Activated T-cell treated with anti-CD3 and anti-CD28 coated beads, Interleukin-2, amount 50 U/mL, for 72 hours (primary cell): Measurements from ENCODE around the gene BMPR1B. TPM values are rescaled to one million over a fixed set of nuclear protein-coding genes. Genes with fewer than 3 reads are reported as not detected.

Experiments used
- ATAC-seq, 2 donors: fragments of 150-1000 bp; cut with Tn5 transposase; replicated peaks in 1 of 2; 2 replicates each; pipeline ENCODE4 v1.10.0; 2021; ENCODE audit warnings: moderate library complexity in 2 of 2, mild to moderate bottlenecking in 1 of 2
- DNase-seq, 2 donors: peaks; one replicate each; pipeline ENCODE4 v3.0.0; 2021 to 2022; ENCODE audit warnings: mixed read lengths in 1 of 2
- H3K27ac Mint-ChIP-seq: one replicate; pipeline ENCODE4 v1.8.0; 2022; ENCODE audit warnings: mild to moderate bottlenecking, moderate library complexity, mixed read lengths
- H3K27me3 Mint-ChIP-seq: one replicate; pipeline ENCODE4 v1.8.0; 2022; ENCODE audit warnings: low read depth, mixed read lengths
- H3K36me3 Mint-ChIP-seq, 2 donors: one replicate each; pipeline ENCODE4 v1.8.0; 2022; ENCODE audit warnings: mixed read lengths in 2 of 2, mild to moderate bottlenecking in 1 of 2; ENCODE audit not compliant: insufficient read depth in 2 of 2
- H3K4me1 Mint-ChIP-seq: one replicate; pipeline ENCODE4 v1.8.0; 2022; ENCODE audit warnings: low read depth, mixed read lengths
- H3K4me3 Mint-ChIP-seq, 2 donors: one replicate each; pipeline ENCODE4 v1.8.0; 2022; ENCODE audit warnings: mild to moderate bottlenecking in 2 of 2, mixed read lengths in 2 of 2, moderate library complexity in 2 of 2
- H3K9me3 Mint-ChIP-seq, 2 donors: one replicate each; pipeline ENCODE4 v1.8.0; 2022; ENCODE audit warnings: mixed read lengths in 2 of 2
- total RNA-seq, 2 donors: library from RNA; stranded (reverse); gene quantifications; one replicate each; pipeline ENCODE4 v1.2.3, GENCODE V29; 2022

The BMPR1B gene
- total RNA-seq, 2 donors from 2014 or later = not detected

- Mint-ChIP-seq H3K4me1 (peaks cover 17% of the 10 kb centered on the region), H3K27me3 (no peaks in the 10 kb centered on the region), H3K27ac (no peak overlapping the region), H3K36me3 (peaks cover 0 to 7% of the 10 kb centered on the region in 2 donors), H3K4me3 (no peak overlapping the region), H3K9me3 (peaks cover 0 to 4% of the 10 kb centered on the region in 2 donors)
- no peak for ATAC-seq
- no peak for DNase-seq
Observed at GRCh38 chr4:95180531-95181242, 422.9 kb downstream of the BMPR1B start.

- peak; percentile 80 to 81 for ATAC-seq
- peak overlapping the region in 1 of 2 donors; percentile 18 for H3K4me3 Mint-ChIP-seq
- H3K36me3 Mint-ChIP-seq = peaks cover 0 to 7% of the 10 kb centered on the region in 2 donors
- DNase-seq = peak; percentile 10 to 37
- no peak overlapping the region for H3K27ac Mint-ChIP-seq
- peaks cover 17% of the 10 kb centered on the region for H3K4me1 Mint-ChIP-seq
- no peaks in the 10 kb centered on the region for H3K27me3 Mint-ChIP-seq
- H3K9me3 Mint-ChIP-seq = peaks cover 0 to 4% of the 10 kb centered on the region in 2 donors
Observed at GRCh38 chr4:95181243-95181995, 423.7 kb downstream of the BMPR1B start.

GRCh38 chr4:95181996-95182306 is 424.2 kb downstream of the BMPR1B start:
- no peak for ATAC-seq
- Mint-ChIP-seq H3K4me1 (peaks cover 17% of the 10 kb centered on the region), H3K4me3 (no peak overlapping the region), H3K27ac (no peak overlapping the region), H3K27me3 (no peaks in the 10 kb centered on the region), H3K9me3 (peaks cover 0 to 4% of the 10 kb centered on the region in 2 donors), H3K36me3 (peaks cover 0 to 6% of the 10 kb centered on the region in 2 donors)
- DNase-seq = no peak

- H3K27ac Mint-ChIP-seq = no peak overlapping the region
- no peak overlapping the region for H3K4me3 Mint-ChIP-seq
- no peaks in the 10 kb centered on the region for H3K9me3 Mint-ChIP-seq
- ATAC-seq (no peak), DNase-seq (no peak)
- H3K36me3 Mint-ChIP-seq = no peaks in the 10 kb centered on the region
- H3K4me1 Mint-ChIP-seq = peaks cover 25% of the 10 kb centered on the region
- no peaks in the 10 kb centered on the region for H3K27me3 Mint-ChIP-seq
Observed at GRCh38 chr4:95183656-95184408, 426.1 kb downstream of the BMPR1B start.

GRCh38 chr4:95186666-95187065 is 428.9 kb downstream of the BMPR1B start:
- H3K9me3 Mint-ChIP-seq = no peaks in the 10 kb centered on the region

GRCh38 chr4:95188701-95189370 is 431.1 kb downstream of the BMPR1B start:
- H3K4me3 Mint-ChIP-seq = no peak overlapping the region
- H3K27me3 Mint-ChIP-seq = no peaks in the 10 kb centered on the region
- DNase-seq = no peak
- H3K36me3 Mint-ChIP-seq = no peaks in the 10 kb centered on the region
- H3K27ac Mint-ChIP-seq = peak overlapping the region; percentile 42
- H3K9me3 Mint-ChIP-seq = no peaks in the 10 kb centered on the region
- ATAC-seq = no peak
- H3K4me1 Mint-ChIP-seq = peaks cover 18% of the 10 kb centered on the region

More at GRCh38 chr4:95186666-95187065, 428.9 kb downstream of the BMPR1B start:
- H3K36me3 Mint-ChIP-seq = no peaks in the 10 kb centered on the region
- no peaks in the 10 kb centered on the region for H3K27me3 Mint-ChIP-seq
- H3K4me1 Mint-ChIP-seq = peaks cover 18% of the 10 kb centered on the region
- no peak for DNase-seq
- no peak for ATAC-seq
- H3K4me3 Mint-ChIP-seq = no peak overlapping the region
- H3K27ac Mint-ChIP-seq = no peak overlapping the region

- no peak overlapping the region for H3K27ac Mint-ChIP-seq
- ATAC-seq (no peak), DNase-seq (no peak)
- H3K9me3 Mint-ChIP-seq = no peaks in the 10 kb centered on the region
- H3K4me3 Mint-ChIP-seq = no peak overlapping the region
- peaks cover 26% of the 10 kb centered on the region for H3K4me1 Mint-ChIP-seq
- H3K36me3 Mint-ChIP-seq = no peaks in the 10 kb centered on the region
- H3K27me3 Mint-ChIP-seq = no peaks in the 10 kb centered on the region
Observed at GRCh38 chr4:95190751-95191436, 433.1 kb downstream of the BMPR1B start.

- Mint-ChIP-seq H3K27me3 (no peaks in the 10 kb centered on the region), H3K36me3 (no peaks in the 10 kb centered on the region), H3K9me3 (no peaks in the 10 kb centered on the region), H3K27ac (no peak overlapping the region), H3K4me1 (peaks cover 26% of the 10 kb centered on the region), H3K4me3 (no peak overlapping the region)
- DNase-seq = no peak
- no peak for ATAC-seq
Observed at GRCh38 chr4:95191537-95191936, 433.8 kb downstream of the BMPR1B start.

GRCh38 chr4:95193391-95194224 is 435.9 kb downstream of the BMPR1B start:
- ATAC-seq = no peak

GRCh38 chr4:95197353-95197752 is 439.6 kb downstream of the BMPR1B start:
- no peak overlapping the region for H3K27ac Mint-ChIP-seq
- H3K4me1 Mint-ChIP-seq = peaks cover 10% of the 10 kb centered on the region
- peak in 1 of 2 donors; percentile 59 for ATAC-seq
- no peaks in the 10 kb centered on the region for H3K9me3 Mint-ChIP-seq
- no peak for DNase-seq
- H3K36me3 Mint-ChIP-seq = no peaks in the 10 kb centered on the region
- H3K4me3 Mint-ChIP-seq = no peak overlapping the region
- H3K27me3 Mint-ChIP-seq = no peaks in the 10 kb centered on the region

More at GRCh38 chr4:95193391-95194224, 435.9 kb downstream of the BMPR1B start:
- Mint-ChIP-seq H3K9me3 (no peaks in the 10 kb centered on the region), H3K36me3 (no peaks in the 10 kb centered on the region), H3K27ac (no peak overlapping the region), H3K4me3 (no peak overlapping the region), H3K4me1 (peaks cover 20% of the 10 kb centered on the region), H3K27me3 (no peaks in the 10 kb centered on the region)
- no peak for DNase-seq

GRCh38 chr4:95198961-95199360 is 441.2 kb downstream of the BMPR1B start:
- H3K36me3 Mint-ChIP-seq = no peaks in the 10 kb centered on the region
- no peak overlapping the region for H3K4me3 Mint-ChIP-seq
- no peak overlapping the region for H3K27ac Mint-ChIP-seq
- H3K27me3 Mint-ChIP-seq = no peaks in the 10 kb centered on the region
- H3K9me3 Mint-ChIP-seq = no peaks in the 10 kb centered on the region
- ATAC-seq = no peak
- H3K4me1 Mint-ChIP-seq = peaks cover 7% of the 10 kb centered on the region
- DNase-seq = no peak
